B cell (primary cell): Measurements from ENCODE around the gene AQP9. TPM values are rescaled to one million over a fixed set of nuclear protein-coding genes. Genes with fewer than 3 reads are reported as not detected.

ENCODE experiments used
- ATAC-seq: fragments of 200-7000 bp; cut with Tn5 transposase; one replicate; pipeline ENCODE4 v1.10.0; 2021; ENCODE audit warnings: low read depth, mild to moderate bottlenecking, moderate number of reproducible peaks, moderate library complexity
- CTCF ChIA-PET: fragments of 350-600 bp; sonication (Branson Sonifier 250); formaldehyde crosslinking; loops from one replicate; lab custom pipeline; 2021; ENCODE audit warnings: antibody characterized with exemption, inconsistent platforms; lab: Charles Lee
- POLR2A ChIA-PET: fragments of 350-600 bp; sonication (Branson Sonifier 250); formaldehyde crosslinking; loops from one replicate; lab custom pipeline; 2021; ENCODE audit warnings: antibody characterized with exemption; lab: Charles Lee
- DNase-seq: peaks from one replicate; pipeline ENCODE4 v3.0.0; 2013
- H2AFZ ChIP-seq: 2 replicates; pipeline ENCODE4 v1.6.1; 2012; ENCODE audit warnings: mild to moderate bottlenecking, low read depth, low read length; ENCODE audit not compliant: insufficient read depth, poor library complexity, severe bottlenecking
- H3K27ac ChIP-seq, 2 donors: 1 replicate in 1 of 2; 2 replicates in 1 of 2; pipeline ENCODE4 v1.5.1; 2012 to 2013; ENCODE audit warnings: low read length in 2 of 2, mild to moderate bottlenecking in 2 of 2, moderate library complexity in 1 of 2
- H3K27me3 ChIP-seq, 4 experiments: fragments of 200-600 bp in 1 of 4; sonication (generic) in 1 of 4; replicated peaks in 1 of 4; 1 replicate in 2 of 4; 2 replicates in 2 of 4; pipeline versions ENCODE4 v1.6.1 to v1.7.0; 2013 to 2016; ENCODE audit warnings: low read length in 3 of 4, mild to moderate bottlenecking in 2 of 4, mixed read lengths in 1 of 4, moderate library complexity in 1 of 4; ENCODE audit not compliant: insufficient read depth in 4 of 4, control insufficient read depth in 3 of 4; ENCODE audit errors: control extremely low read depth in 1 of 4
- H3K36me3 ChIP-seq, 2 experiments: replicated peaks in 1 of 2; 1 replicate in 1 of 2; 2 replicates in 1 of 2; pipeline versions ENCODE4 v1.6.1 to v1.7.1; 2013; ENCODE audit warnings: low read length in 1 of 2; ENCODE audit not compliant: insufficient read depth in 2 of 2, control insufficient read depth in 1 of 2; ENCODE audit errors: control extremely low read depth in 1 of 2, extremely low read depth in 1 of 2
- H3K4me1 ChIP-seq, 2 donors: fragments of 200-600 bp in 1 of 2; sonication (generic) in 1 of 2; 1 replicate in 1 of 2; 2 replicates in 1 of 2; pipeline versions ENCODE4 v1.5.1 to v1.6.1; 2013 to 2017; ENCODE audit warnings: low read length in 2 of 2; ENCODE audit not compliant: control insufficient read depth in 2 of 2, insufficient read depth in 2 of 2
- H3K4me2 ChIP-seq: replicated peaks from 2 replicates; pipeline ENCODE3; 2012; ENCODE audit warnings: mild to moderate bottlenecking, low read depth, low read length; ENCODE audit not compliant: poor library complexity, severe bottlenecking
- H3K4me3 ChIP-seq, 5 experiments: fragments of 200-600 bp in 1 of 5; sonication (generic) in 1 of 5; 1 replicate in 3 of 5; 2 replicates in 2 of 5; pipeline versions ENCODE4 v1.5.1 to v1.7.0; 2011 to 2016; ENCODE audit warnings: low read length in 4 of 5, mild to moderate bottlenecking in 4 of 5, low read depth in 2 of 5, control low read depth in 1 of 5, moderate library complexity in 1 of 5; ENCODE audit not compliant: insufficient read depth in 1 of 5; ENCODE audit errors: control extremely low read depth in 1 of 5, extremely low read depth in 1 of 5
- H3K79me2 ChIP-seq: fragments of 200-600 bp; sonication (generic); one replicate; pipeline ENCODE4 v1.6.0; 2016; ENCODE audit warnings: low read length; ENCODE audit not compliant: control insufficient read depth, insufficient read depth
- H3K9ac ChIP-seq: fragments of 200-600 bp; sonication (generic); 2 replicates; pipeline ENCODE4 v1.6.1; 2017; ENCODE audit warnings: mild to moderate bottlenecking, low read length, moderate library complexity
- H3K9me3 ChIP-seq, 3 donors: one replicate each; pipeline versions ENCODE4 v1.6.1 to v1.7.1; 2013; ENCODE audit warnings: low read length in 2 of 3; ENCODE audit not compliant: control insufficient read depth in 2 of 3, insufficient read depth in 1 of 3; ENCODE audit errors: control extremely low read depth in 1 of 3
- H4K20me1 ChIP-seq: 2 replicates; pipeline ENCODE4 v1.6.0; 2012; ENCODE audit warnings: mild to moderate bottlenecking, low read length; ENCODE audit not compliant: insufficient read depth, control insufficient read depth, poor library complexity, severe bottlenecking
- H3K27ac Mint-ChIP-seq: one replicate; pipeline ENCODE4 v1.8.0; 2021; ENCODE audit warnings: mixed read lengths
- H3K27me3 Mint-ChIP-seq: one replicate; pipeline ENCODE4 v1.8.0; 2021; ENCODE audit warnings: mixed read lengths
- H3K4me1 Mint-ChIP-seq: one replicate; pipeline ENCODE4 v1.8.0; 2021; ENCODE audit warnings: mixed read lengths
- H3K4me3 Mint-ChIP-seq: one replicate; pipeline ENCODE4 v1.8.0; 2021; ENCODE audit warnings: mixed read lengths
- H3K9me3 Mint-ChIP-seq: one replicate; pipeline ENCODE4 v1.8.0; 2022; ENCODE audit warnings: mixed read lengths; ENCODE audit not compliant: insufficient read depth
- EZH2 ChIP-seq: IDR thresholded peaks from 2 replicates; pipeline ENCODE4 v1.6.1; 2012; ENCODE audit warnings: borderline replicate concordance, low read depth, mild to moderate bottlenecking, moderate library complexity, low read length; ENCODE audit not compliant: insufficient read depth, poor library complexity, severe bottlenecking
- WGBS: methylation state at CpG from one replicate; pipeline ENCODE4 v1.1.5; 2013; ENCODE audit warnings: missing lambda C conversion rate; ENCODE audit not compliant: insufficient coverage; 5-methylcytosine and 5-hydroxymethylcytosine counted together
- intact Hi-C: fragments of 100-400 bp; cut with micrococcal nuclease; formaldehyde crosslinking; loops from one replicate; pipeline ENCODE4 v1.10.0; 2022
- polyA plus RNA-seq: library from polyadenylated mRNA; depleted of rRNA; stranded (reverse); fragments of >200 nt; gene quantifications from 2 replicates; pipeline ENCODE4 v1.2.3, GENCODE V29; 2012
- total RNA-seq, 2 donors: library from RNA; stranded (reverse); fragments of 120-200 nt in 1 of 2; gene quantifications; 1 replicate in 1 of 2; 2 replicates in 1 of 2; pipeline versions ENCODE4 v1.2.3 to v1.2.4, GENCODE V29; 2013 to 2022
- TF ChIP-seq, protein P1 (sequence below): fragments of 200-600 bp; IDR thresholded peaks from one replicate; pipeline ENCODE4 v1.8.0; 2022; ENCODE audit warnings: antibody characterized with exemption, mild to moderate bottlenecking

The AQP9 gene
- total and polyA plus RNA-seq, 2 donors (not counting 1 experiment from before 2014, with no cell fraction given), result 0.10 TPM; not detected in 1

DNA sequence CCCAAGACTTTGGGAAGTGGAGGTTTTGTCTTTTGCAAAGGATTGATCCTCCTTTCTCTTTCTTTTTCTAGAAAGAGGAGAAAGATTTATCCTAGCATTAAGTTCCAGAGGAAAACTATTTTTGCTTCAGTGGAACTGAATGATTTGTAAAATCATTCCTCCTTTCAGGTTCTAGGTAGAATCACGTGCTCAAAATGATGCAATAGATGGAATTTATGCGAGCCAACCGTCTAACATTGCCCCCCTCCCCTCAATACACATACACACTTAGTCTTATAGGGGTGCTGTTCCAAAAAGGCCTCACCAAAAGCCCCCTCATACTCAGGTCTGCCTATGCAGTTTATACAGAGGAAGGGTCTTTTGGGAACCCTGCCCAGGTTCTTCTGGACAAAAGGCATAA is 85.3 kb downstream of the AQP9 start:
- no peak for TF ChIP-seq EZH2
- TF ChIP-seq, protein P1, sequence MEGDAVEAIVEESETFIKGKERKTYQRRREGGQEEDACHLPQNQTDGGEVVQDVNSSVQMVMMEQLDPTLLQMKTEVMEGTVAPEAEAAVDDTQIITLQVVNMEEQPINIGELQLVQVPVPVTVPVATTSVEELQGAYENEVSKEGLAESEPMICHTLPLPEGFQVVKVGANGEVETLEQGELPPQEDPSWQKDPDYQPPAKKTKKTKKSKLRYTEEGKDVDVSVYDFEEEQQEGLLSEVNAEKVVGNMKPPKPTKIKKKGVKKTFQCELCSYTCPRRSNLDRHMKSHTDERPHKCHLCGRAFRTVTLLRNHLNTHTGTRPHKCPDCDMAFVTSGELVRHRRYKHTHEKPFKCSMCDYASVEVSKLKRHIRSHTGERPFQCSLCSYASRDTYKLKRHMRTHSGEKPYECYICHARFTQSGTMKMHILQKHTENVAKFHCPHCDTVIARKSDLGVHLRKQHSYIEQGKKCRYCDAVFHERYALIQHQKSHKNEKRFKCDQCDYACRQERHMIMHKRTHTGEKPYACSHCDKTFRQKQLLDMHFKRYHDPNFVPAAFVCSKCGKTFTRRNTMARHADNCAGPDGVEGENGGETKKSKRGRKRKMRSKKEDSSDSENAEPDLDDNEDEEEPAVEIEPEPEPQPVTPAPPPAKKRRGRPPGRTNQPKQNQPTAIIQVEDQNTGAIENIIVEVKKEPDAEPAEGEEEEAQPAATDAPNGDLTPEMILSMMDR, result no peak
- ATAC-seq (no peak), DNase-seq (no peak)
- ChIA-PET CTCF (no interaction called here), POLR2A (no interaction called here)
- Histone ChIP-seq H3K36me3 (no peaks in the 10 kb centered on the region), H3K9ac (no peak overlapping the region), H3K79me2 (no peaks in the 10 kb centered on the region), H3K27me3 (no peaks in the 10 kb centered on the region), H2AFZ (no peak overlapping the region), H3K4me2 (no peak overlapping the region), H3K4me3 (no peak overlapping the region), H3K9me3 (no peaks in the 10 kb centered on the region), H4K20me1 (no peaks in the 10 kb centered on the region), H3K27ac (no peak overlapping the region), H3K4me1 (no peaks in the 10 kb centered on the region)
- Mint-ChIP-seq H3K27me3 (peaks cover 15% of the 10 kb centered on the region), H3K27ac (no peak overlapping the region), H3K4me3 (no peak overlapping the region), H3K9me3 (no peaks in the 10 kb centered on the region), H3K4me1 (no peaks in the 10 kb centered on the region)
- no CpG with 5 or more reads among the region's 3 CpGs for WGBS
- intact Hi-C loops, result no loop called here

DNA sequence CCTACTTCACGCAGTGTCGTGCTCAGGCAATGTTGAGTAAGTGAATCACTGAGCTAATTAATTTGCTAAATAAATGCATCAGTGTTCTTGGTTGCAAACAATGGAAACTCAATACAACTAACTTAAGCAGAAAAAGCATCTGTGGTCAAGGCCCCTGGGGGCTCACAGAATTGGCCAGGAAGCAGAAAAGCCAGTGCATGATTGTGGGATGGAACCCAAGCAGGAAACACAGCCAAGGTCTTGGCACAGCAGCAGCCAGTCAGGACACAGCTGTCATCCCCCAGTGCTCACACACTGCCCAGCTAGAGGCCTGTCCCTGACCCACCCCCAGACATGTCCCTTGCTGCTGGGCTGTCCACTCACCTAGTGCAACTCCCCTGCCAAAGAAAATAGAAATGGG is 85.9 kb downstream of the AQP9 start:
- ATAC-seq (no peak), DNase-seq (no peak)
- ChIA-PET CTCF (no interaction called here), POLR2A (no interaction called here)
- H3K4me3 ChIP-seq, result no peak overlapping the region
- no peak overlapping the region for H3K9ac ChIP-seq
- H2AFZ ChIP-seq, result no peak overlapping the region
- no peaks in the 10 kb centered on the region for H3K9me3 Mint-ChIP-seq
- H4K20me1 ChIP-seq, result no peaks in the 10 kb centered on the region
- TF ChIP-seq, protein P1, result no peak
- TF ChIP-seq EZH2, result no peak
- H3K79me2 ChIP-seq, result no peaks in the 10 kb centered on the region
- no peak overlapping the region for H3K4me3 Mint-ChIP-seq
- no peak overlapping the region for H3K4me2 ChIP-seq
- no peak overlapping the region for H3K27ac ChIP-seq
- H3K27ac Mint-ChIP-seq, result no peak overlapping the region
- H3K9me3 ChIP-seq, result no peaks in the 10 kb centered on the region
- peaks cover 21% of the 10 kb centered on the region for H3K27me3 Mint-ChIP-seq
- WGBS, result no CpG with 5 or more reads among the region's 2 CpGs
- no peaks in the 10 kb centered on the region for H3K4me1 ChIP-seq
- H3K27me3 ChIP-seq, result no peaks in the 10 kb centered on the region
- no peaks in the 10 kb centered on the region for H3K4me1 Mint-ChIP-seq
- intact Hi-C loops, result no loop called here
- H3K36me3 ChIP-seq, result no peaks in the 10 kb centered on the region
